H1 (cell line): ENCODE data around the gene CAMTA1. TPM values are rescaled to one million over a fixed set of nuclear protein-coding genes. Genes with fewer than 3 reads are reported as not detected.

ENCODE experiments used
- CTCF ChIA-PET: fragments of 300-600 bp; sonication (Branson Sonifier 250); formaldehyde crosslinking; loops from one replicate; lab custom pipeline; 2021; ENCODE audit not compliant: partially characterized antibody; lab: Charles Lee
- POLR2A ChIA-PET: fragments of 300-600 bp; sonication (Branson Sonifier 250); formaldehyde crosslinking; loops from one replicate; lab custom pipeline; 2021; ENCODE audit warnings: inconsistent platforms; ENCODE audit not compliant: partially characterized antibody; lab: Charles Lee
- DNase-seq, 2 experiments: peaks; one replicate each; pipeline versions ENCODE4 v3.0.0 to v3.0.0-alpha.2; 2010 to 2022; ENCODE audit warnings: low spot score in 2 of 2, low read depth in 1 of 2, mixed read lengths in 1 of 2
- FAIRE-seq: peaks from 2 replicates; lab custom pipeline; 2011; peaks lifted over from hg19 to GRCh38; lab: Jason Lieb, UNC
- H2AFZ ChIP-seq: 2 replicates; pipeline ENCODE4 v1.8.1; 2012; ENCODE audit warnings: low read length, inconsistent platforms
- H2AK5ac ChIP-seq: 2 replicates; pipeline ENCODE4 v1.6.1; 2013; ENCODE audit warnings: low read depth, low read length
- H2BK120ac ChIP-seq: replicated peaks from 2 replicates; pipeline ENCODE3; 2013; ENCODE audit warnings: low read depth, low read length, inconsistent platforms
- H2BK12ac ChIP-seq: 2 replicates; pipeline ENCODE4 v1.6.1; 2013; ENCODE audit warnings: low read depth, low read length
- H2BK15ac ChIP-seq: 2 replicates; pipeline ENCODE4 v1.6.1; 2013; ENCODE audit warnings: low read length
- H2BK20ac ChIP-seq: 2 replicates; pipeline ENCODE4 v1.6.1; 2013; ENCODE audit warnings: low read length
- H2BK5ac ChIP-seq: 2 replicates; pipeline ENCODE4 v1.6.1; 2013; ENCODE audit warnings: low read depth, low read length
- H3K14ac ChIP-seq: 2 replicates; pipeline ENCODE4 v1.6.1; 2013; ENCODE audit warnings: inconsistent platforms; ENCODE audit not compliant: insufficient read length
- H3K18ac ChIP-seq: 2 replicates; pipeline ENCODE4 v1.6.1; 2013; ENCODE audit warnings: low read length; ENCODE audit errors: extremely low read depth
- H3K23ac ChIP-seq: 2 replicates; pipeline ENCODE4 v1.6.1; 2013; ENCODE audit warnings: inconsistent platforms; ENCODE audit not compliant: insufficient read length
- H3K23me2 ChIP-seq: 2 replicates; pipeline ENCODE4 v1.6.1; 2013; ENCODE audit warnings: low read depth, low read length
- H3K27ac ChIP-seq: 2 replicates; pipeline ENCODE4 v1.6.1; 2011; ENCODE audit warnings: low read depth, low read length, inconsistent platforms
- H3K27me3 ChIP-seq, 4 experiments: replicated peaks in 1 of 4; 1 replicate in 1 of 4; 2 replicates in 3 of 4; pipeline versions ENCODE4 v1.6.1 to v1.8.1; 2011 to 2013; ENCODE audit warnings: low read length in 3 of 4, mild to moderate bottlenecking in 3 of 4, inconsistent platforms in 2 of 4, mixed read lengths in 2 of 4, moderate library complexity in 1 of 4; ENCODE audit not compliant: control insufficient read depth in 3 of 4, insufficient read depth in 3 of 4; ENCODE audit errors: extremely low read depth in 1 of 4
- H3K36me3 ChIP-seq, 4 experiments: 2 replicates each; pipeline versions ENCODE4 v1.6.1 to v1.8.1; 2011 to 2013; ENCODE audit warnings: mild to moderate bottlenecking in 4 of 4, low read length in 3 of 4, moderate library complexity in 2 of 4, control low read depth in 1 of 4, inconsistent platforms in 1 of 4; ENCODE audit not compliant: insufficient read depth in 4 of 4, control insufficient read depth in 2 of 4
- H3K4ac ChIP-seq: replicated peaks from 2 replicates; pipeline ENCODE3; 2013; ENCODE audit warnings: low read length, low read depth, mixed read lengths, inconsistent platforms; ENCODE audit not compliant: insufficient read length
- H3K4me1 ChIP-seq, 4 experiments: replicated peaks in 1 of 4; 1 replicate in 1 of 4; 2 replicates in 3 of 4; pipeline versions ENCODE4 v1.6.1 to v1.8.1; 2011 to 2013; ENCODE audit warnings: low read length in 3 of 4, inconsistent platforms in 2 of 4, mixed read lengths in 1 of 4; ENCODE audit not compliant: insufficient read depth in 4 of 4, control insufficient read depth in 3 of 4
- H3K4me2 ChIP-seq, 2 experiments: 2 replicates each; pipeline versions ENCODE4 v1.6.1 to v1.8.1; 2011 to 2013; ENCODE audit warnings: low read depth in 2 of 2, low read length in 2 of 2, control low read depth in 1 of 2, inconsistent platforms in 1 of 2, mild to moderate bottlenecking in 1 of 2; ENCODE audit not compliant: insufficient read depth in 1 of 2
- H3K4me3 ChIP-seq, 4 experiments: fragments of 200-600, 300-600 bp in 1 of 4; sonication (generic), shearing (Covaris generic), sonication (Bioruptor Twin) in 1 of 4; 2 replicates each; pipeline versions ENCODE4 v1.5.1 to v1.8.1; 2011 to 2016; ENCODE audit warnings: low read length in 4 of 4, low read depth in 3 of 4, control low read depth in 2 of 4, inconsistent platforms in 2 of 4, mild to moderate bottlenecking in 2 of 4, mixed read lengths in 1 of 4, moderate library complexity in 1 of 4; ENCODE audit not compliant: insufficient read depth in 2 of 4; ENCODE audit errors: extremely low read depth in 1 of 4
- H3K56ac ChIP-seq: replicated peaks from 2 replicates; pipeline ENCODE3; 2013; ENCODE audit warnings: low read depth, mild to moderate bottlenecking, mixed read lengths, low read length, inconsistent platforms; ENCODE audit not compliant: insufficient read length
- H3K79me1 ChIP-seq: 2 replicates; pipeline ENCODE4 v1.6.1; 2013; ENCODE audit warnings: low read depth, low read length, control low read depth
- H3K79me2 ChIP-seq, 2 experiments: 2 replicates each; pipeline versions ENCODE4 v1.6.1 to v1.8.1; 2012 to 2013; ENCODE audit warnings: low read length in 2 of 2, mild to moderate bottlenecking in 2 of 2, inconsistent platforms in 1 of 2; ENCODE audit not compliant: insufficient read depth in 2 of 2, control insufficient read depth in 1 of 2
- H3K9ac ChIP-seq, 4 experiments: replicated peaks in 1 of 4; 1 replicate in 1 of 4; 2 replicates in 3 of 4; pipeline versions ENCODE4 v1.6.1 to v1.8.1; 2011 to 2013; ENCODE audit warnings: low read depth in 3 of 4, low read length in 3 of 4, control low read depth in 2 of 4, mild to moderate bottlenecking in 2 of 4, moderate library complexity in 2 of 4, inconsistent platforms in 1 of 4; ENCODE audit errors: extremely low read depth in 1 of 4
- H3K9me3 ChIP-seq, 2 experiments: 2 replicates each; pipeline versions ENCODE4 v1.6.1 to v1.8.1; 2012 to 2013; ENCODE audit warnings: mild to moderate bottlenecking in 2 of 2, moderate library complexity in 2 of 2, control low read depth in 1 of 2, inconsistent platforms in 1 of 2, low read depth in 1 of 2, low read length in 1 of 2, mixed read lengths in 1 of 2; ENCODE audit not compliant: insufficient read depth in 2 of 2
- H4K20me1 ChIP-seq, 2 experiments: replicated peaks in 1 of 2; 2 replicates each; pipeline versions ENCODE3 to v1.8.1; 2011 to 2013; ENCODE audit warnings: inconsistent platforms in 2 of 2, low read length in 2 of 2, mild to moderate bottlenecking in 1 of 2; ENCODE audit not compliant: insufficient read depth in 2 of 2, control insufficient read depth in 1 of 2
- H4K5ac ChIP-seq: 2 replicates; pipeline ENCODE4 v1.6.1; 2013; ENCODE audit warnings: low read length, low read depth, mixed read lengths, inconsistent platforms; ENCODE audit not compliant: insufficient read length
- H4K8ac ChIP-seq: 2 replicates; pipeline ENCODE4 v1.8.0; 2013; ENCODE audit warnings: mild to moderate bottlenecking, moderate library complexity, low read length, inconsistent platforms; ENCODE audit not compliant: insufficient read depth; ENCODE audit errors: extremely low read depth
- H4K91ac ChIP-seq: replicated peaks from 2 replicates; pipeline ENCODE3; 2013; ENCODE audit warnings: low read length, mixed read lengths, inconsistent platforms; ENCODE audit not compliant: insufficient read length
- CBX8 ChIP-seq: fragments of 300-800, 300-1000 bp; sonication (generic); IDR thresholded peaks from 2 replicates; pipeline ENCODE4 v1.7.1; 2016; ENCODE audit warnings: low read depth, low read length, borderline replicate concordance
- WGBS, 2 experiments: shearing (Covaris generic) in 1 of 2; methylation state at CpG; one replicate each; pipeline versions ENCODE4 v1.1.6 to v1.1.7; 2013 to 2015; ENCODE audit warnings: low lambda C conversion rate in 2 of 2, mixed read lengths in 2 of 2, inconsistent platforms in 1 of 2, low coverage in 1 of 2, missing lambda C conversion rate in 1 of 2; ENCODE audit not compliant: insufficient replicate concordance in 2 of 2, insufficient coverage in 1 of 2, insufficient read length in 1 of 2; ENCODE audit errors: extremely low coverage in 1 of 2, missing lambda C conversion rate in 1 of 2; 5-methylcytosine and 5-hydroxymethylcytosine counted together
- polyA plus RNA-seq, 7 experiments: library from polyadenylated mRNA; depleted of rRNA in 3 of 7; stranded (reverse) in 5 of 7; unstranded in 2 of 7; fragments of >200 nt in 5 of 7; fragments of 200-250 nt in 2 of 7; gene quantifications; 1 replicate in 5 of 7; 2 replicates in 1 of 7; 4 replicates in 1 of 7; pipeline versions ENCODE4 v1.2.1 to v1.2.3, GENCODE V29; 2011 to 2013; ENCODE audit warnings: missing spikeins in 2 of 7, mixed read lengths in 2 of 7
- total RNA-seq: library from RNA; stranded (reverse); fragmentation: NEBNext Ultra II Directional; extraction: Animal tissue kit (Norgen Biotek cat#: 25700); gene quantifications from 2 replicates; pipeline ENCODE4 v1.2.1, GENCODE V29; 2021

Gene CAMTA1
- total and polyA plus RNA-seq, 2 of the 8 experiments (the other 6 are each of a cell fraction or from before 2014, with no cell fraction given) = 65.0 to 119 TPM

DNA sequence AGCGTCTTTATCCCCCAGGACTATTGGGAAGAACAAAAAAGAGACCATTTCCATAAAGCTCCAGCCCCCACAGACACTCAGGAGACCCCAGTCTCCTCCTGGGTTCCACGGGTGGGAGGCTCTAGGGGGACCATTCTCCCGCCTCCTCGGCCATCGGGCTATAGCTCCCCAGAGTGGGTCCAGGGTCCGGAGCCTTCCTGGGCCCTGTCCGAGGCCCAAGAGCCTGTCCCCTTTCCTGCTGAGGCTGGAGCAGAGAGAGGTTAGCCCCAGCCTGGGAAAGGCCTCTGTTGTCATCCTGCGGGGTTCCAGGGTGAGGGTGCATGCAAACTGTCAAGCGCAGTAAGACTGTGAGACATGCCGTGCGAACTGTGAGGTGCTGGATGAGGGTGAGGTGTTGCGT is 166.3 kb downstream of the CAMTA1 start:
- H3K56ac ChIP-seq = no peak overlapping the region
- H2BK20ac ChIP-seq = 0 out of 2 replicates have a peak overlapping the region, but pooled peaks have one; percentile 72
- H3K9me3 ChIP-seq = no peaks in the 10 kb centered on the region
- H3K4ac ChIP-seq = no peak overlapping the region
- DNase-seq (no peak), FAIRE-seq (no peak)
- no peak for TF ChIP-seq CBX8
- H4K8ac ChIP-seq = no peak overlapping the region
- no peak overlapping the region for H2AK5ac ChIP-seq
- peaks cover 6 to 19% (median 12%) of the 10 kb centered on the region in 4 experiments for H3K4me1 ChIP-seq
- ChIA-PET POLR2A (no interaction called here), CTCF (interaction anchor here (1.4 to 1.5 kb wide), 2 partner anchors 61 to 91 kb away, joined by 3 to 4 read pairs; no protein-coding TSS in a partner anchor)
- peak overlapping the region; percentile 88 for H2BK15ac ChIP-seq
- H3K27me3 ChIP-seq = no peaks in the 10 kb centered on the region
- H2BK120ac ChIP-seq = no peak overlapping the region
- no peak overlapping the region for H3K23ac ChIP-seq
- no peaks in the 10 kb centered on the region for H3K79me2 ChIP-seq
- H3K36me3 ChIP-seq = no peaks in the 10 kb centered on the region
- no peak overlapping the region for H4K5ac ChIP-seq
- H4K20me1 ChIP-seq = no peaks in the 10 kb centered on the region
- H2BK12ac ChIP-seq = no peak overlapping the region
- no peak overlapping the region for H3K27ac ChIP-seq
- H3K4me3 ChIP-seq = no peak overlapping the region
- 89% methylated on average over 11 of the region's 12 CpGs; no CpG with 5 or more reads in 1 of the 2 experiments for WGBS, 2 experiments
- no peak overlapping the region for H3K9ac ChIP-seq
- H3K18ac ChIP-seq = no peak overlapping the region
- no peak overlapping the region for H2AFZ ChIP-seq
- no peak overlapping the region for H3K4me2 ChIP-seq
- no peak overlapping the region for H4K91ac ChIP-seq
- no peak overlapping the region for H3K14ac ChIP-seq
- H2BK5ac ChIP-seq = no peak overlapping the region
- H3K23me2 ChIP-seq = no peaks in the 10 kb centered on the region
- H3K79me1 ChIP-seq = no peaks in the 10 kb centered on the region
